Neural progenitor cell (in vitro differentiated cells): ENCODE measurements around the gene HNF4A. TPM values are rescaled to one million over a fixed set of nuclear protein-coding genes. Genes with fewer than 3 reads are reported as not detected.

Source experiments
- DNase-seq: peaks from one replicate; pipeline ENCODE4 v3.0.0-alpha.2; 2016; ENCODE audit warnings: low spot score
- H2AFZ ChIP-seq: fragments of 200-600 bp; sonication (generic); replicated peaks from 2 replicates; pipeline ENCODE4 v1.6.1; 2016; ENCODE audit warnings: antibody characterized with exemption
- H3F3A ChIP-seq: fragments of 200-600 bp; sonication (generic); 2 replicates; pipeline ENCODE4 v1.6.1; 2016; ENCODE audit warnings: antibody characterized with exemption, low read depth
- H3K27ac ChIP-seq: fragments of 200-600 bp; sonication (generic); 2 replicates; pipeline ENCODE4 v1.5.1; 2016; ENCODE audit warnings: mild to moderate bottlenecking
- H3K27me3 ChIP-seq: fragments of 200-600 bp; sonication (generic); 2 replicates; pipeline ENCODE4 v1.6.1; 2016; ENCODE audit warnings: mild to moderate bottlenecking, moderate library complexity
- H3K36me3 ChIP-seq: fragments of 200-600 bp; sonication (generic); 2 replicates; pipeline ENCODE4 v1.5.1; 2016
- H3K4me1 ChIP-seq: fragments of 200-600 bp; sonication (generic); 2 replicates; pipeline ENCODE4 v1.6.1; 2016; ENCODE audit warnings: mixed run types
- H3K4me2 ChIP-seq: fragments of 200-600 bp; sonication (generic); 2 replicates; pipeline ENCODE4 v1.6.1; 2016
- H3K4me3 ChIP-seq: fragments of 200-600 bp; sonication (generic); 2 replicates; pipeline ENCODE4 v1.5.1; 2016
- H3K79me2 ChIP-seq: fragments of 200-600 bp; sonication (generic); 2 replicates; pipeline ENCODE4 v1.6.1; 2016; ENCODE audit warnings: low read depth
- H3K9ac ChIP-seq: fragments of 200-600 bp; sonication (generic); 2 replicates; pipeline ENCODE4 v1.6.1; 2016
- H3K9me3 ChIP-seq: fragments of 200-600 bp; sonication (generic); 2 replicates; pipeline ENCODE4 v1.5.1; 2016; ENCODE audit warnings: low read depth
- H4K20me1 ChIP-seq: fragments of 200-600 bp; sonication (generic); 2 replicates; pipeline ENCODE4 v1.6.1; 2016; ENCODE audit warnings: low read depth
- H3K27ac Mint-ChIP-seq: 3 replicates; pipeline ENCODE4 v1.8.0; 2021; ENCODE audit warnings: mixed read lengths
- H3K27me3 Mint-ChIP-seq: 2 replicates; pipeline ENCODE4 v1.8.0; 2022; ENCODE audit warnings: low read depth, mild to moderate bottlenecking, inconsistent platforms, moderate library complexity, mixed read lengths; ENCODE audit not compliant: insufficient read depth
- H3K36me3 Mint-ChIP-seq: 3 replicates; pipeline ENCODE4 v1.8.0; 2021; ENCODE audit warnings: mixed read lengths
- H3K4me1 Mint-ChIP-seq: 3 replicates; pipeline ENCODE4 v1.8.0; 2021; ENCODE audit warnings: mixed read lengths
- H3K4me3 Mint-ChIP-seq: 3 replicates; pipeline ENCODE4 v1.8.0; 2021; ENCODE audit warnings: mild to moderate bottlenecking, moderate library complexity, mixed read lengths
- H3K9me3 Mint-ChIP-seq: 3 replicates; pipeline ENCODE4 v1.8.0; 2020; ENCODE audit warnings: mixed read lengths
- CTCF ChIP-seq: fragments of 200-600 bp; sonication (generic); IDR thresholded peaks from 2 replicates; pipeline ENCODE4 v1.5.1; 2017; ENCODE audit warnings: antibody characterized with exemption, mild to moderate bottlenecking
- EZH2 ChIP-seq: fragments of 200-600 bp; sonication (generic); IDR thresholded peaks from 2 replicates; pipeline ENCODE4 v1.6.1; 2017; ENCODE audit warnings: antibody characterized with exemption, mild to moderate bottlenecking, moderate library complexity
- EZH2phosphoT487 ChIP-seq: fragments of 200-600 bp; sonication (generic); IDR thresholded peaks from 2 replicates; pipeline ENCODE4 v1.6.1; 2017; ENCODE audit warnings: antibody characterized with exemption
- total RNA-seq: library from RNA; depleted of rRNA; stranded (reverse); fragments of >200 nt; gene quantifications from 2 replicates; pipeline ENCODE4 v1.2.3, GENCODE V29; 2015; ENCODE audit warnings: low replicate concordance

The HNF4A gene
- total RNA-seq, 1 donor from 2014 or later = 1.6 TPM

- H2AFZ ChIP-seq = no peak overlapping the region
- Mint-ChIP-seq H3K27ac (no peak overlapping the region), H3K27me3 (peaks cover 4% of the 10 kb centered on the region), H3K9me3 (no peaks in the 10 kb centered on the region), H3K4me3 (no peak overlapping the region), H3K36me3 (no peaks in the 10 kb centered on the region), H3K4me1 (no peaks in the 10 kb centered on the region)
- H4K20me1 ChIP-seq = no peaks in the 10 kb centered on the region
- H3K27me3 ChIP-seq = no peaks in the 10 kb centered on the region
- no peaks in the 10 kb centered on the region for H3K36me3 ChIP-seq
- no peak overlapping the region for H3K9ac ChIP-seq
- no peak for DNase-seq
- H3K4me1 ChIP-seq = no peaks in the 10 kb centered on the region
- no peaks in the 10 kb centered on the region for H3K9me3 ChIP-seq
- no peak overlapping the region for H3K4me2 ChIP-seq
- TF ChIP-seq EZH2phosphoT487 (no peak), CTCF (no peak), EZH2 (no peak)
- H3K79me2 ChIP-seq = no peaks in the 10 kb centered on the region
- no peaks in the 10 kb centered on the region for H3F3A ChIP-seq
- no peak overlapping the region for H3K4me3 ChIP-seq
- H3K27ac ChIP-seq = no peak overlapping the region
Measured at GRCh38 chr20:44400970-44401769, 45.7 kb downstream of the HNF4A start.

GRCh38 chr20:44401770-44402390 is 46.4 kb downstream of the HNF4A start:
- no peaks in the 10 kb centered on the region for H3K79me2 ChIP-seq
- H4K20me1 ChIP-seq = no peaks in the 10 kb centered on the region
- no peaks in the 10 kb centered on the region for H3F3A ChIP-seq
- H3K27me3 ChIP-seq = no peaks in the 10 kb centered on the region
- no peaks in the 10 kb centered on the region for H3K4me1 Mint-ChIP-seq
- H3K4me2 ChIP-seq = no peak overlapping the region
- TF ChIP-seq EZH2phosphoT487 (no peak), CTCF (no peak), EZH2 (no peak)
- H3K9ac ChIP-seq = no peak overlapping the region
- no peaks in the 10 kb centered on the region for H3K4me1 ChIP-seq
- no peak for DNase-seq
- H3K36me3 Mint-ChIP-seq = no peaks in the 10 kb centered on the region
- peaks cover 4% of the 10 kb centered on the region for H3K27me3 Mint-ChIP-seq
- H3K36me3 ChIP-seq = no peaks in the 10 kb centered on the region
- no peak overlapping the region for H2AFZ ChIP-seq
- no peak overlapping the region for H3K27ac ChIP-seq
- no peaks in the 10 kb centered on the region for H3K9me3 Mint-ChIP-seq
- H3K27ac Mint-ChIP-seq = peak overlapping the region; percentile 1
- H3K4me3 ChIP-seq = no peak overlapping the region
- no peak overlapping the region for H3K4me3 Mint-ChIP-seq
- no peaks in the 10 kb centered on the region for H3K9me3 ChIP-seq

DNA sequence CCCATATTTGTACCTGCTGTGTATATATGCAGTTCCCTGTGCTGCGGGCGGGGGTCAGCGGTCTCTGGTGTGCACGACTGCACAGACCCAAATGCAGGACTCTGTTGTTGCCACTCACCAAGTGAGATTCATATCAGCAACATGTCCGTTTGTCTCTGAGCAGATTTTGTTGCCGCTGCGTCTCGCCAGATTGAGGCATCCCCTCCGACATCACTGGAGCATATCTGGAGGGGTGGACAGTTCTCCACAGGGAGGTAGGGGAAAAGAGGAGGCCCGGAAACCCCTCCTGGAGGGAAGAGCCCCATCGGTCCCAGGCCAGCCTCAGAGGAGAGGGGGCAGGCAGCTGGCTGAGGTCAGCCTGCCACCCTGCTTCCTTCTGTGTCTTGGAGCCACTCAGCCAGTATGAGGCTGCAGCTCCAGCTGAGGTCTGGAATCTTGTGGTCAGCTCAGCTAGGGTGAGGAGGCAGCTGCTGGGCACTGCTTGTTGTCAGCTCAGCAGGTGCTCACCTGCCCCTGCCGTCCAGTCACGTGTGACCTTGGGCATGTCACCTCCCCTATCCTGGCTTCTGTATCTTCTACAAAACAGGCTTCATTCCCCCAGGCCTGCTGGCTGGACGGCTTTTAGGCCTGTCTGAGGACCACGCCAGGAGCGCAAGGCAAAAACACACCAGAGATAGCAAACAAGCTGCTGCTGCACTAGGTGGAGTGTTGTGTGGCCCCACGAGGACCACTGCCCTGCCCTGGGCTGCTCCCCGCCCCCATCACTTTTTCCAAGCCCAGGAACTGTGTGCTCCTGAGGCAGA is 47.1 kb downstream of the HNF4A start:
- Histone ChIP-seq H3K9ac (no peak overlapping the region), H3F3A (no peaks in the 10 kb centered on the region), H3K27me3 (no peaks in the 10 kb centered on the region), H3K27ac (no peak overlapping the region), H3K4me2 (no peak overlapping the region), H3K9me3 (no peaks in the 10 kb centered on the region), H4K20me1 (no peaks in the 10 kb centered on the region), H3K36me3 (no peaks in the 10 kb centered on the region), H2AFZ (no peak overlapping the region), H3K79me2 (no peaks in the 10 kb centered on the region), H3K4me1 (no peaks in the 10 kb centered on the region), H3K4me3 (no peak overlapping the region)
- TF ChIP-seq EZH2phosphoT487 = no peak
- no peak for TF ChIP-seq CTCF
- Mint-ChIP-seq H3K36me3 (no peaks in the 10 kb centered on the region), H3K4me3 (no peak overlapping the region), H3K27me3 (peaks cover 4% of the 10 kb centered on the region), H3K9me3 (no peaks in the 10 kb centered on the region), H3K27ac (no peak overlapping the region), H3K4me1 (no peaks in the 10 kb centered on the region)
- no peak for DNase-seq
